HG02678 (cell line): ENCODE data around the gene ARPIN.
A peak's percentile ranks its signal among the peaks of the same experiment; 100 is the strongest.
"Not testable (repeated sequence)": the region's sequence is repeated elsewhere in the genome, so short reads cannot be mapped to it uniquely, and the experiment has no call there.

ENCODE experiments used
- ATAC-seq: cut with Tn5 transposase; IDR thresholded peaks from one replicate; pipeline ENCODE4 v1.9.1; 2021; ENCODE audit warnings: mild to moderate bottlenecking, moderate library complexity; ENCODE audit not compliant: unreplicated experiment

The ARPIN gene

DNA sequence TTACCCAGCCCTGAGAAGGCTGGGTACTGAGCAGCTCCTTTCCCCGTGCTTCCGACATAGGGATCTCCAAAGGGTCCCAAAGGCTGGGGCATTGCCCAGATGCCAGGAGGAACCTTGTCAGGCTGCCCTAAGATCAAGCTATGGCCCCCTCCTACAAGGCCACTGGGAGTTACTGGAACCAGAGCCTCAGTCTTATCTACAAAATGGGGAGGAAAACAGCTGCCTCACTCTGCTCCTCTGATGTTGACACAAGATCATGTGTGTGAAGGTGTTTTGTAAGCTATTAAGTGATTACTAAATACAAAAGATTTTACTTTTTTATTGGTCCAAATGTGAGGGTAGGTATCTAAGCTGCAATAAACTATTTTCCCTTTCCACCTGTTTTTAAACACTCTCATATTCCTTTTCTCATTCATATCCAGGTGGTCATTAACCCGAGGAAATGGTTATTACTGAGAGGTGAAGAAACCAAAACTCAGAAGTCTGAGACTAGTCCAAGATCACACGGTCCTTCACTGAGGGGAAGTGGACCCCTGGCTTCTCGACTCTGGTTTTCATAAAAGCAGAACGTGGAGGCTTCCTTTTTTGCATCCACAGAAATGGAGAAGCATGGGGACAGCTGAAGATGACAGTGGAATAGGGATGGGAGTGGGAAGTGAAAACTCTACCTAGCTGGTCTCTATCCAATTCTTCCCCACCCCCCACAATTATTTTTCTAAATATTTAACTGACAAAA, 1.7 kb downstream of the ARPIN start:
- no peak for ATAC-seq

DNA sequence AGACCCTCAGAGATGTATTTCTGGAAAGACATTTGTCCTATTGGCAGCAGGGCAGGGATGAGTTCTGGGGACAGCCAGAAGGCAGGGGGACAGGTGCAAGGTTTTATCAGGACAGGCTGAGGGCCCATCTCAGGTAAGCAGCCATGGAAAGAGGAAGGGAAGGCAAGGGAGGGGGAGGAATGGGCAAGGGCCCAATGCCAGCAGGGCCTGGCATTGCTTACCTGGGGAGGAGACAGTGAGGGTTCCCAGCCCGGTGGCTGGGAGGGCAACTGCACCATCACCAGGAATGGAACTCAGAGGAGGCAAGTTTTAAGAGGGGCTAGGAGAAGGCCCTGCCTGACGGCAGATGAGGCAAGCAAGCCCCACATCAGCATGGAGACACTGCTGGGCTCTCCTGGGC, 3.1 kb downstream of the ARPIN start:
- no peak for ATAC-seq

DNA sequence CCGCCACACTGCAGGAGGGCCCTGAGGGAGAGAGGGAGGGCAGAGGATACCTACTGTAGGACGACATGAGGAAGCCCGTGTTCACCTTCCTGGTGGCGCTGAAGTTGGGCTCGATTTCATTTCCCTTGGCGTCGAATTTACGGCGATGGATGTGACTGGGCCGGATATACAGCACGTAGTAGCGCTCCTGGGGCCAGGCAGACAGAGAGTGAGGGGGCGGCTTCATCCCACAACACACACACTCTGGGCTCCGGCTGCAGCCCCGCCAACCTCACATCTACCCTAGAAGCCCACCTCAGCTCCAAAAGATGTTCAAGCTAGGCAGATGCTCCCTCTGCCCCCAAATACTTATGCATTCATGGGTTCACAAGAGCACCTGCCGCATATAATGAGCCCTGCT, 4.5 kb downstream of the ARPIN start:
- ATAC-seq: no peak

DNA sequence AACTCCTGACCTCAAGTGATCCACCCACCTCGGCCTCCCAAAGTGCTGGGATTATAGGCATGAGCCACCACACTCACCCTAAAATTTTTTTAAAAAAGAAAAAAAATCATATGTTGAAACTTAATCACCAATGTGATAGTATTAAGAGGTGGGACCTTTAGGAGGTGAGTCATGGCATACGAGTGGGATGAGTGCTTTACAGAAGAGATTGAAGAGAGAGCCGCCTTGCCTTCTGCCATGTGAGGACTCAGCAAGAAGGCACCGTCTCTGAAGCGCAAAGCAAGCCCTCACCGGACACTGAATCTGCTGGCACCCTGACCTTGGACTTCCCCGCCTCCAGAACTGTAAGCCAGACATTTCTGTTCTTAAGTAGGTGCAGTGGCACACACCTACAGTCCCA, 5.5 kb downstream of the ARPIN start:
- ATAC-seq: no peak

DNA sequence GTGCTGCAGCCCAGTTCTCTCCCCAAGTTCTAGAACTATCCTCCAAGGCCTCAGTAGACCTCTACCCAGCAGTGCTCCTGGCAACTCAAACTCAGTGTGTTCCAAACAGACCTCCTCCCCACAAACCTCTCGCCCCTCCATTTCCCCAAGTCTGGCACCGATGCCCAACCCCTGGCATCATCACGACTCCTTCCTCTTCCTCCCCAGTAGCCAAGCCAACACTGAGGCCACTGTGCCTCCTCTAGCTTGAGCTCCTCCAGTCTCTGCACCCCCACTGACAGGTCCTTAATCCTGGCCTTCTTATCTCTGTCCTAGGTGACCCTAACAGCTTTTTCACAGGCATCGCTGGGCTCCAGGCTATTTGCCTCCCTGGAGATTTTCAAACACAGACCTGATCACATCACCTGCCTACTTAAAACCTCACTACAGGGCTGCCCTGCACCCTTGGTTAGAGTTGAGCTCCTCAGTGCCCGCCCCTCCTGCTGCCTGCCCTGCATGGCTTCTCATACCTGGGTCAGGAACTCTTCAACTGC, 6.8 kb downstream of the ARPIN start:
- ATAC-seq: no peak

DNA sequence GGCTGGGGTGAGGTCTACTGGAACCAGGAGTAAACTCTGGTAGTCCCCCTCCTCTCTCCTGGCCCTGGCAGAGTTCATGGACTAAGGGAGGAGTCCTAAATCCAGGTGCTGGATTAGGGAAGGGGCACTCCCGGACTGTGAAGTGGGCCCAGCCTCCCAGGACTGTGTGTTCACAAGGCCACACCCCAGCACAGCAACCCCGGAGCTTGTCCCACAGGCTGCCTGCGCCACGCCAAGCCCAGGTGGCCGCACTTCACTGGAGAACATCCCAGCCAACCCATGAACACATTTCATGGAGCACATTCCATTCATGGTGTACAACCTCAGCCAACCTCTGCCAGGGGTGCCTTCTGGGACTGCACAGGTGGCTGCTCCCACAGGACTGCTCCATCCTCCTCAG, 8.2 kb downstream of the ARPIN start:
- ATAC-seq: no peak

DNA sequence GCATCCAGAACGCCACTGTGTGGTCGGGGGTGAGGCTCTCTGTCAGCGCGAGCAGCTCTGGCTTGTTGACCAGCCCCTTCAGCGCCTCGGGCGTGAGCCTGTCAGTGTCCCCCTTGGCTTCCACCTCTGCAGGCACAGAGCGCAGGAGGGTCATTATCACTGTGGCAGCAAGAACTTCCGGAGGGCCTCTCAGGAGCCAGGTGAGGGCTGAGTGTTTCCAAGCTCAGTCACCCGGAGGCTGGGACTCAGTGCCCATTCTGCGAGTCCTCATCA, 9.0 kb downstream of the ARPIN start:
- ATAC-seq: no peak

DNA sequence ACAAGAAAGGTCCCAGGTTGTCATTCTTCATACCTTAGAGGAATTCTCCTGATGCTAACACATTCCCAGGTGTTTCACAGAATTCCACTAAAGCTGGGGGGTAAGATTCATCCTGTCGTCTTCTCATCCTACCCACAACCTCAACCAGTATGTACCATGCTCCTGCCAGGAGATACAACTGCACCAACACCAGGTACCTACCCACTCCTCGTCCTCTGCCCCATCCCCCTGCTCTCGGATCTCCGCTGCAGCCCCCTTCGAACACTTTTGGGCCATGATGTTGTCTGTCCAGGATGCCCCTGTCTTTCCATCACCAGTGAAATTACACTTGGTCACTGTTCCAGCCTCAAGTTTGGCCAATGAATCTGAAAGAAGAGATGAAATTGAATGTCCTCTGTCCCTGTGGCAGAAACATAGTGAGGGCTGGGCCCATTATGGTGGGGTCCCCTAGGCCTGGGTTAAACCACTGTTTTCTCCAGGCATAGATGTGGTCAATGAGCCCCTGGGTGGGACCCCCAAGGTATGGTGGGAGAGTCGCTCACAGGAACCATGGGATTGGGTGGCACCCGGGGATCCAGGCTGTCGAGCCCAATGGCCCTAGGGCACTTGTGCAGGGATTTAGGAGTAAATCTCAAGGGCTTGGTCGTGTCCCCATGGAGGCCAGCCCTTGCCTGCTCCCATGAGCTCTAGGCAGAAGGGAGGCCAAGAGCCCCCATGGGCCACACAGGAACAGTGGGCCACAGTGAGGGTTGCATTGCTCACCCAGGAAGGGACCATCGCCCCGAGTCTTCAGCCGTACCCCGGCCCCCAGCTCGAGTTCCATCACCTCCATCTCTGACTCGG, 9.5 kb downstream of the ARPIN start:
- ATAC-seq: no peak

DNA sequence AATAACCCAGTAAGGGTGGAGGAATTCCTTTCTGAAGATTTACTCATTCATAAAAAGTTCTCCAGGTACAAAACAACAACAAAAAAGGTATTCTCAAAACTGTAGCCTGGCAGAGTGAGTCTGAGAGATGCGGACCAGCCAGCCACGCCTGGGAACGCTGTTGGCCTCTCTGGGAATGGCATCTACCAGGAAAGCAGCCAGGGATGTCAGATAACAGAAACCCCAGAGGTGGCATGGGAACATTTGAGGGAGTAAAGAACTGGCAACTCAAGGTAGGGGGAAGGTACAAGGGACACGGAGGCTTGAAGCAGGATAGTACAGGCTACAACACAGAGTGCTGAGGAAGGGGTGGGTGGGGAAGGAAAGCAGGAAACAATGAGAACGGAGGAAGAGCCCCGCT, 11.9 kb downstream of the ARPIN start:
- ATAC-seq: no peak

DNA sequence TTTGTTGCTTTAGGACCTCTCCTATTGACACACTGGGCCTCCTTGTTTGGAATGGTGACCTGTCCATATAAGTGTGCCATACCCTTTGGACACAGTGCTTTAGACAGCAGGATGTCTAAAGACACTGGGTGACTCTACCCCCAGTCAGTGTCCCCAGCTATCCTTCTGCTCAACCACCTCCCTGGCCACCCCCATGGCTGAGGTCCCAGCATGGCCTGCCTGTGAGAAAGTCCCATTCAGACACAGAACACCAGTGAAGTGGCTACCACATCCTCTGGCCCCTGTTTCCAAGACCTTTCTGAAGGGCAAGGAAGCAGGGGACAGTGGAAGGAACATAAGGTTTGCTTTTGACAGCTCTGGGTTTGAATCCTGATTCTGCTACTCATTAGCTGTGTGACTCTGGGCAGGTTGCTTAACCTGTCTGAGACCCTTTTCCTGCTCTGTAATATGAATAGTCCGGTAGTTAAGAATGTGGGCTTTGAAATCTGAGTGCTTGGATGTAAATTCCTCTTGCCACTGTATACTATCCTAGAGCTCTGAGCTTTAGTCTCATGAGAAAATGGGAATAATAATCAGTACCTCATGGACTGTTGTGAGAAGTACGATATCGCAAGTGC, 12.7 kb downstream of the ARPIN start:
- ATAC-seq: no peak

DNA sequence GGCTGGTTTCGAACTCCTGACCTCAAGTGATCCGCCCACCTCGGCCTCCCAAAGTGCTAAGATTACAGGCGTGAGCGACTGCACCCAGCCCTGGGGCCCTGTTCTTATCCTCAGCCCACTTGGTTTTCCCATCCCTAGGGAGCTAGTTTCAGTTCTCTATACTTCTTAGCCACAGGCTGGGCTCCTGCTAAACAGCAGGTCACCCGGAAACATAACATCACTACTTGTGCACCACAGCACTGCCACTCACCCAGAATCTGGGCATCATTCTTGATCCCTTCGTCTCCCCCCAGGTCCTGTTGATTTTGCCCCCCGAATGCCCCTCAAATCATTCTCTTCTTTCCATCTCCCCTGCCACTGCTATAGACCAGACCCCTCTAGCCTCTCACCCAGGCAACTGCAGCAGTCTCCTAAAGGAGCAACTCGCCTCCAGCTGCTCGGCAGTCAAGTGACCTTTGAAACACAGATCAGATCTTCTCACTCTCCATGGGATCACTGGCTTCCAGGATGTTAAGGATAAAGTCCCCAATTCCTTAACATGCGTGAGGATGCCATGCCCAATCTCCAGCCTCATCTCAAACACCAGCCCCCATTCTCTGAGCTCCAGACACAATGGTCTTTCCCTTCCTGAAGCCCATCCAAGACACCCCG, 13.3 kb downstream of the ARPIN start:
- ATAC-seq: no peak

DNA sequence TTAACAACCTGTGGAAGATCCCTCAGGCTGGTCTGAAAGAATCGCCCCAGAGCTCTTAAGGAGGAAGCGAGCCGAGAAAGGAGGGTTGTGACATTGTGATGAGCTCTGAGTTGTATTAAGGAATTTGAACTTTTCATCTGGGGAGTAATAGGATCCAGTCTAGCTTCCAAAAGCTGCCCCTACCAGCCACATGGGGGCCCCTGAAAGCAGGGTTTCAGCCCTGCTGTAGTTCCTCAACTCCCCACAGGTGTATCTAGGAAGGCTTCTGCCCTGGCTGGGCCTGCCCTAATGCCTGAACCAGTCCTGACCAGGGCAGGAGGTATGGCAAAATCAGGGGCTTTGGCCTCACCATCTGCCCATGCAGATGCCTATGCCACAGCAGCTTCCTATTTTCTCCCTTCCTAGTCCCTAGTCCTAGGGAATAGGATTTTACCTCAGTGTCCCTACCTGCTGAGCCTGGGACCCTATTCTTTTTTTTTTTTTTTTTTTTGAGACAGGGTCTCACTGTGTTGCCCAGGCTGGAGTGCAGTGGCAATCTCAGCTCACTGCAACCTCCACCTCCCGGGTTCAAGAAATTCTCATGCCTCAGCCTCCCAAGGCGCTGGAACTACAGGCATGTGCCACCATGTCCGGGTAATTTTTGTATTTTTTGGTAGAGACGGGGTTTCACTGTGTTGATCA, 14.0 kb downstream of the ARPIN start:
- ATAC-seq: no peak

DNA sequence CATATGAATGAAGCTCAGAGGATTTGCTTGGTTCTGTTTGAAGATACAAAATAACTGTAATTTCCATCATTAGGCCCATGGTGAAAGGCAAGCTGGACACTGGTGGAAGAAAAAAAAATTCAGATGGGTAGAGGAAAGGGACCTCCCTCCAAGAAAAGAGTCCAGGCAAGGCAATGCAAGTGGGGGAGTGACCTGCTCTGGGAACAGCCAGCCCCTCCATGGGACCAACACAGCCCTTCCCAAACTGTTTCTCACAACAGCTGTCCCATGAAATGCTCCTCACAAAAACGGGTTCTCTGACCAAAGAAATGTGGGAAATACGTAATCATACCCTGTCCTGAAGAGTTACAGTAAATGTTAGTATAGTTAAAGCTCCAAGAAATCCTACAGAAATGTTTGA, 14.6 kb downstream of the ARPIN start:
- ATAC-seq: no peak

DNA sequence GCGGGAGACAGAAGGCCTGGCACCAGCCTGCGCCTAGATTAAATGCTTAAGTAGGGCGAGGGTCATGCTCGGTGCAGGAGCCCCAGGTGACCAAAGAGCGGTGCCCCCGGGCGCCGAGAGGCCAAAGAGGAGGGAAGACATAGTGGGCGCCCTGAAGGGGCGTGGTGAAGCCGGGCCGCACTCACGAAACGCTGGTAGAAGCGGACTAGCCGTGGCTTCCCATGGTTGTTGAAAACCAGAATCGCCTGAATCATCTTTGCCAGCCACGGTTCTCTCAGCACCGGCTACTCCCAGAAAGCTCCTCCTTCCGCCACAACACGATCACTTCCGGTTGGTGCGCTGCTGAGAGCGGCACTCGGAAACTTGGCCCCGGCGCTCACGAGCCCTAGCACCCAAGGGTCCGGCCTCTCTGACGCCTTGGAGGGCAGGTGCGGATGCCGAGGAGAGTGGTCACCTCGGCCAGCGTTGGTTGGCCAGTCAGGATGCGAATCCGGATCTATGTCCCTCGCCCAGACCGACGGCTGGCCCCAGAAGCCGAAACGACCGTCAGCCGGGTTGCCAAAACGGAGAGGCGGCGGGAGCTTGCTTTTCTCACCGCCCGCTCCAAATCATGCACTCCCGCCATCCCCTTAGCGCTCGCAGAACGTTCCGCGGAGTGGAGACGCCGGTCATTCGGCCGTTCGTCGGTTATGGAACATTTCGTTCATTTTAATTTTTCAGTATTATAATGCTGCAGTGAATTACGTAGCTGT, 18.9 kb downstream of the ARPIN start, which contains the start of gene AP3S2:
TSS of gene AP3S2 (minus strand) at position 299 of the 752 bp plus-strand sequence. CDS start at position 254, 45 bp downstream.
- peak; percentile 94 for ATAC-seq

DNA sequence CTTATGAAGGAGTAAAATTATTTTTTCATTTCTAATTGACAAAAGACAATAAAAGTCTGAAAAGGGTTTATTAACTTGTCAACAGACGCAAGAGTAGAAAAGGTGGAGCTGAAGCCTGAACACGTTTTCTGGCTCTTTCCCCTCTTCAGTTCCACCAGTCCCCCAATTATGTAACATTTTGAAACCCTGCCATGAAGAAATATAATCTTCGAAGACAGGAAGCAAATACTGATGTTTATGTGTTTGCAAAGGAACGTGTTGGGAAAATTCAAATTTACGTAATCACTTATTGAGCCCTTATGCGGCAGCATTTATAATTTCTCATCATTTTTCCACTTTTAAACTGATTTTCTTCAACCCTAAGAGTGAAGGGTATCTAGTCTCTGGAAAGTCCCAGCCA, 19.7 kb downstream of the ARPIN start:
- no peak for ATAC-seq

DNA sequence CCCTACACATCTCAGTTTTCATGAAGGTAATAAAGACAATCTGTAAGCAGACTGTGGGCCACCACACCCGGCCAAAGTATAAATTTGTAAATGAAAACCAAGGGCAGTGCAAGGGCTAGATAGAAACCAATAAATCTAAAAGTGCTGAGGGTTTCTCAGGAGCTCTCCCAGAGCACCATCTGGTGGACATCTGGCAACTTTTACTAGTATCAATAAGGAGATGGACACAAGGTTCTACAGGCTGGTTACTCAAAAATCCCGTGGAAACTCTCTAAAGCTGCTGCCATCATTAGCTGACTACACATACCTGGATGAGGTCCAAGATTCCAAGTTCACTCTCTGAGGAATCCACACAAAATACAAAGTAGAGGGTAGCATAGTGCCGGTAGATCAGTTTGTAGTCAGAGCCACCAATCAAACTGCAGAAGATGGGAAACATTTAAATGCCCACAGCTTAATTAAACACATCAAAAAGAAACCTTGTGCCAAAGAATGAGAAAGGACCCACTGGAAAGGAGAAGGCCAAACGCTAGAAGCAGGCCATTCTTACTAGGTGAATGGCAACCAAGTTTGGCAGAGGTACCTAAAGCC, 24.4 kb downstream of the ARPIN start:
- ATAC-seq: no peak

DNA sequence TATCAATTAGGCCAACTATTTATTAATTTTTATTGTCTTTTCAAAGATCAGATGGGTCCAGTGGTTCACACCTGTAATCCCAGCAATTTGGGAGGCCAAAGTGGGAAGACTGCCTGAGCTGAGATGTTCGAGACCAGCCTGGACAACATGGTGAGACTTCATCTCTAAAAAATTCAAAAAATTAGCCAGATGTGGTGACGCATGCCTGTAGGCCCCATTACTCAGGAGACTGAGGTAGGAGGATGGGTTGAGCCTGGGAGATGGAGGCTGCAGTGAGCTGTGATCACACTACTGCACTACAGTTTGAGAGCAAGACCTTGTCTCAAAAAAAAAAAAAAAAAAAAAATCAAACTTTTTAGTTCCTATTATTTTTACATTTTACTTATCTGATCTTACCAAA, 27.1 kb downstream of the ARPIN start:
- no peak for ATAC-seq

DNA sequence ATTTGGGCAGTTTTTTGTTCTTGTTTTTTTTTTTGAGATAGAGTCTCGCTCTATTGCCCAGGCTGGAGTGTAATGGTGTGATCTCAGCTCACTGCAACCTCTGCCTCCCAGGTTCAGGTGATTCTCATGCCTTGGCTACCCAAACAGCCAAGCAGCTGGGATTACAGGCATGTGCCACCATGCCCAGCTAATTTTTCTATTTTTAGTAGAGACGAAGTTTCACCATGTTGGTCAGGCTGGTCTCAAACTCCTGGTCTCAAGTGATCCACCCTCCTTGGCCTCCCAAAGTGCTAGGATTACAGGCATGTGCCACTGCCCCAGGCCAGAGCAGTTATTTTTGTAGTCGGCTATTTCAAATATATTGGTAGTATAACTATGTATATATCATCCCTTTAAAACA, 27.6 kb downstream of the ARPIN start:
- ATAC-seq: not testable (repeated sequence)

DNA sequence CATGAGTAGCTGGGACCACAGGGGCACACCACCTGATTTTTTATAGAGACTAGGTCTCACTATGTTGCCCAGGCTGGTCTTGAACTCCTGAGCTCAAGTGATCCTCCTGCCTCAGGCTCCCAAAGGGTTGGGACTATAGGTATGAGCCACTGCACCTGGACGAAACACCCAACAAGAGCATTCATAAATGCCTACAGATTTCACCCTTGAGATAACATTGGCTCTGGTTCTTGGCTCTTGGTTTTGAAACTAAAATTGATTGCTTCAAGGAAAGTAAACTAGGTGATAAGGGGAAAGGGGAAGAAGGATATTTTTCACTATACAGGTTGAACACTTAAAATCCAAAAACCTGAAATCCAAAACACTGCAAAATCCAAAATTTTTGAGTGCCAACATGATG, 29.2 kb downstream of the ARPIN start:
- no peak for ATAC-seq

DNA sequence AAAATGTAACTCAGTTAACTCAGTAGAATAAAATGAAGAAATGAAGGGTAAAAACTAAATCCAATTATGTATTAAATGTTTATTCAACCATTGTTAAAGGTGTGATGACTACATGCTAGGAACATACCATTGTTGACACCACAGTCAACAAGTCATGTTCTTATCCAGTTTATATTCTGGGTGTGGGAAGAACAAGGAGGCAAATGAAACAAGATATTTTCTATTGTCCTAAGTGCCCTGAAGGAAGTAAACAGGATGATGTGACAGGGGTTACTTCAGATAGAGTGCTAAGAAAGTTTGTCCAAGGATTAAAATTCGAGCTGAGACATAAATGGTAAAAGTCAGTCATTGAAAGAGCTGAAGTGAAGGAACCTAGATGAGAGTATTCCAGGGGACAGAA, 32.0 kb downstream of the ARPIN start:
- no peak for ATAC-seq
